Heart left ventricle (tissue), 13 donors: ENCODE data around the gene S1PR4.

Experiments
- CTCF ChIP-seq, 12 donors: fragments of 200-600 bp; sonication (generic) in 4 of 12; IDR thresholded peaks; one replicate each; pipeline versions ENCODE4 v1.5.0 to v1.8.0; 2018 to 2022; ENCODE audit warnings: antibody characterized with exemption in 12 of 12, mild to moderate bottlenecking in 5 of 12
- POLR2A ChIP-seq, 2 donors: fragments of 450-650 bp; IDR thresholded peaks; one replicate each; pipeline ENCODE4 v1.6.1; 2017; ENCODE audit warnings: antibody characterized with exemption in 2 of 2, mild to moderate bottlenecking in 2 of 2, moderate library complexity in 2 of 2
- donor health status: ischemic (EF 13 %, LVEDD 7.1; RV severe dilation, severe dysfunction).
- donor health status: DM: no; HTN: yes; CAD: no.
- donor health status: DM: no; HTN: no; CAD: no.
- donor health status: ischemic (EF 25% LVEDD 6.9; RV normal size, moderate dysfunction).
- donor health status: ischemic (EF 25% LVEDD 5.7; RV mildly dilated, moderate dysfunction).
- donor health status: ischemic (EF 35%, LVEDD 5.7; RV mildly dilated, moderate dysfunction).
- donor health status: nonischemic (EF 11% LVEDD 7.7; RV severe dilation, severe dysfunction).
- donor health status: DM: yes; HTN: yes; CAD: no.
- donor health status: PGD.
- donor health status: ischemic (EF 29% LVEDD 5.4; RV normal size, mild dysfunction).
- donor health status: nonischemic (EF 23%, LVEDD 6.1; RV moderate dilation, normal function).

- no peak for TF ChIP-seq CTCF (IDR thresholded peaks at IDR 0.05)
- TF ChIP-seq POLR2A (IDR thresholded peaks at IDR 0.05) = no peak
These were observed 5.4 kb downstream of the S1PR4 start for GRCh38 chr19:3183721-3184641.
